Endothelial cell of umbilical vein (primary cell): Measurements from ENCODE around the gene RBBP5. TPM values are rescaled to one million over a fixed set of nuclear protein-coding genes. Genes with fewer than 3 reads are reported as not detected.

Experiments
- BruUV-seq: library from RNA; stranded (reverse); fragments of 400-500 nt; replicated peaks from 2 replicates; lab custom pipeline; 2021; lab: Mats Ljungman, UMichigan
- CTCF ChIA-PET: fragments of 300-600, 350-600 bp; sonication (Branson Sonifier 250); formaldehyde crosslinking; loops from one replicate; lab custom pipeline; 2021; ENCODE audit warnings: antibody characterized with exemption, inconsistent platforms; lab: Charles Lee
- POLR2A ChIA-PET: fragments of 300-600, 350-600 bp; sonication (Branson Sonifier 250); formaldehyde crosslinking; loops from one replicate; lab custom pipeline; 2021; ENCODE audit warnings: antibody characterized with exemption, inconsistent platforms; lab: Charles Lee
- DNase-seq: peaks from one replicate; pipeline ENCODE4 v3.0.0-alpha.2; 2011; ENCODE audit warnings: low read depth, low spot score
- FAIRE-seq: peaks from 2 replicates; lab custom pipeline; 2011; peaks lifted over from hg19 to GRCh38; lab: Jason Lieb, UNC
- H2AFZ ChIP-seq: 2 replicates; pipeline ENCODE4 v1.6.0; 2012; ENCODE audit warnings: low read depth, low read length, control low read depth, inconsistent platforms
- H3K27ac ChIP-seq: 2 replicates; pipeline ENCODE4 v1.5.1; 2011; ENCODE audit warnings: low read depth, mild to moderate bottlenecking, control low read depth, low read length, moderate library complexity; ENCODE audit not compliant: insufficient read depth
- H3K27me3 ChIP-seq, 2 experiments: 2 replicates each; pipeline versions ENCODE4 v1.6.0 to v1.6.1; 2011; ENCODE audit warnings: low read length in 2 of 2, mixed read lengths in 1 of 2; ENCODE audit not compliant: control insufficient read depth in 2 of 2, insufficient read depth in 2 of 2
- H3K36me3 ChIP-seq, 2 experiments: 2 replicates in 1 of 2; 3 replicates in 1 of 2; pipeline ENCODE4 v1.5.1; 2011; ENCODE audit warnings: low read length in 2 of 2, mild to moderate bottlenecking in 1 of 2, moderate library complexity in 1 of 2; ENCODE audit not compliant: control insufficient read depth in 2 of 2, insufficient read depth in 2 of 2; ENCODE audit errors: extremely low read depth in 1 of 2
- H3K4me1 ChIP-seq: 3 replicates; pipeline ENCODE4 v1.5.1; 2011; ENCODE audit warnings: mild to moderate bottlenecking, low read length; ENCODE audit not compliant: control insufficient read depth, insufficient read depth; ENCODE audit errors: extremely low read depth
- H3K4me2 ChIP-seq: 2 replicates; pipeline ENCODE4 v1.6.1; 2011; ENCODE audit warnings: low read length, control low read depth, mixed read lengths; ENCODE audit not compliant: insufficient read depth
- H3K4me3 ChIP-seq, 3 experiments: fragments of 200-600 bp in 1 of 3; sonication (generic), shearing (Covaris generic) in 1 of 3; replicated peaks in 1 of 3; 2 replicates each; pipeline ENCODE4 v1.5.1; 2011 to 2016; ENCODE audit warnings: control low read depth in 3 of 3, low read length in 3 of 3, mild to moderate bottlenecking in 2 of 3, inconsistent platforms in 1 of 3, low read depth in 1 of 3, moderate library complexity in 1 of 3; ENCODE audit not compliant: insufficient read depth in 1 of 3
- H3K79me2 ChIP-seq: 2 replicates; pipeline ENCODE4 v1.6.0; 2012; ENCODE audit warnings: low read length, inconsistent platforms; ENCODE audit not compliant: control insufficient read depth, insufficient read depth
- H3K9ac ChIP-seq: replicated peaks from 2 replicates; pipeline ENCODE3; 2011; ENCODE audit warnings: low read length, control low read depth; ENCODE audit not compliant: insufficient read depth; ENCODE audit errors: extremely low read depth
- H3K9me1 ChIP-seq: replicated peaks from 3 replicates; pipeline ENCODE4 v1.6.0; 2011; ENCODE audit warnings: mild to moderate bottlenecking, low read length; ENCODE audit not compliant: control insufficient read depth, insufficient read depth; ENCODE audit errors: extremely low read depth
- H3K9me3 ChIP-seq: replicated peaks from 2 replicates; pipeline ENCODE4 v1.5.1; 2012; ENCODE audit warnings: low read length, inconsistent platforms; ENCODE audit not compliant: control insufficient read depth, insufficient read depth
- H4K20me1 ChIP-seq: replicated peaks from 2 replicates; pipeline ENCODE3; 2011; ENCODE audit warnings: mild to moderate bottlenecking, low read length; ENCODE audit not compliant: control insufficient read depth, insufficient read depth; ENCODE audit errors: extremely low read depth
- EZH2 ChIP-seq: IDR thresholded peaks from 2 replicates; pipeline ENCODE4 v1.6.1; 2012; ENCODE audit warnings: borderline replicate concordance, low read depth, mild to moderate bottlenecking, moderate library complexity, low read length, inconsistent platforms; ENCODE audit not compliant: severe bottlenecking
- GATA2 ChIP-seq: IDR thresholded peaks from 2 replicates; pipeline ENCODE4 v1.7.0; 2011; ENCODE audit warnings: low read depth, mild to moderate bottlenecking, moderate library complexity, mixed read lengths, low read length; ENCODE audit not compliant: insufficient read length, insufficient read depth
- JUN ChIP-seq: IDR thresholded peaks from 2 replicates; pipeline ENCODE4 v1.6.1; 2011; ENCODE audit warnings: borderline replicate concordance, low read depth; ENCODE audit not compliant: insufficient read length, insufficient read depth
- MYC ChIP-seq: IDR thresholded peaks from one replicate; pipeline ENCODE4 v1.6.1; 2011; ENCODE audit warnings: mild to moderate bottlenecking, low read depth, low read length
- POLR2A ChIP-seq: IDR thresholded peaks from 2 replicates; pipeline ENCODE4 v1.6.1; 2012; ENCODE audit warnings: low read depth, mild to moderate bottlenecking, control low read depth, low read length
- dilution Hi-C: fragments of 300-500 bp; cut with MboI; formaldehyde crosslinking; loops from one replicate; pipeline ENCODE4 v1.15.0; 2019; ENCODE audit warnings: low sequenced_read_pairs; ENCODE audit not compliant: extremely low pct_ligation_motif_present
- intact Hi-C: fragments of 100-400 bp; cut with micrococcal nuclease; formaldehyde crosslinking; loops from one replicate; pipeline ENCODE4 v1.10.0; 2022
- polyA plus RNA-seq, 4 experiments: library from polyadenylated mRNA; depleted of rRNA in 3 of 4; stranded (reverse) in 3 of 4; unstranded in 1 of 4; fragments of >200 nt; gene quantifications; 2 replicates each; pipeline versions ENCODE4 v1.2.1 to v1.2.3, GENCODE V29; 2011 to 2012; ENCODE audit warnings: missing spikeins in 1 of 4
- total RNA-seq: library from RNA; stranded (reverse); gene quantifications from 2 replicates; pipeline ENCODE4 v1.2.3, GENCODE V29; 2021
- TF ChIP-seq, protein P1 (sequence below): IDR thresholded peaks from 2 replicates; pipeline ENCODE4 v1.6.1; 2011; ENCODE audit not compliant: insufficient read depth, insufficient read length
- TF ChIP-seq, protein P2 (sequence below), 2 donors: IDR thresholded peaks; 1 replicate in 1 of 2; 2 replicates in 1 of 2; pipeline ENCODE4 v1.5.1; 2011; ENCODE audit warnings: low read length in 2 of 2, mild to moderate bottlenecking in 2 of 2, moderate library complexity in 2 of 2, control low read depth in 1 of 2, inconsistent platforms in 1 of 2, low read depth in 1 of 2; ENCODE audit not compliant: insufficient read depth in 1 of 2; ENCODE audit errors: extremely low read depth in 1 of 2

RBBP5 gene
- total and polyA plus RNA-seq, 2 donors (not counting 3 experiments of a cell fraction or from before 2014, with no cell fraction given): 5.8 to 14.2 TPM

DNA sequence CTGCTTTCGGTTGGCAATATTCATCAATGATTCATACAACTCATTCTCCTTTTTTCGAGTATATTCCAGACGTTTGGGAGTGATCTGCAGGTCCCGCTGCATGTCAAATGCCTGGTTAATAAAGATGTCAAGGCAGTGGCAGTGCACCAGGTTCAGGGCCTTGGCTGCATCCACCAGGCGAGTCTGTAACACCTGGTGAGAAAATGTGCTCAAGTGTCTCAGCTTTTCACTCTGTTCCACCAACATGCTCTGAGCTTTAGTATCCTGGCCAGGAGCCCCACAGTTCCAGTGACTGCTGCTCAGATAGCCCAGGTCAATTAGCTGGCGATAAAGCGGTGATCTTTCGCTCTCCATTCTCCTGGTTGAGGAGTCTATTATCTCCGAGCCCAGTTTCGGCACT is 47.5 kb upstream of the RBBP5 start:
- Histone ChIP-seq H3K9ac (no peak overlapping the region), H3K27ac (no peak overlapping the region), H3K4me3 (no peak overlapping the region), H3K9me3 (no peaks in the 10 kb centered on the region), H2AFZ (no peak overlapping the region), H4K20me1 (no peaks in the 10 kb centered on the region), H3K36me3 (no peaks in the 10 kb centered on the region), H3K9me1 (no peaks in the 10 kb centered on the region), H3K4me2 (no peak overlapping the region), H3K4me1 (peaks cover 3% of the 10 kb centered on the region), H3K27me3 (no peaks in the 10 kb centered on the region), H3K79me2 (no peaks in the 10 kb centered on the region)
- dilution Hi-C loops: no loop called here
- TF ChIP-seq GATA2: no peak
- no peak for TF ChIP-seq EZH2
- TF ChIP-seq, protein P1, sequence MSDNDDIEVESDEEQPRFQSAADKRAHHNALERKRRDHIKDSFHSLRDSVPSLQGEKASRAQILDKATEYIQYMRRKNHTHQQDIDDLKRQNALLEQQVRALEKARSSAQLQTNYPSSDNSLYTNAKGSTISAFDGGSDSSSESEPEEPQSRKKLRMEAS: no peak
- TF ChIP-seq MYC: no peak
- TF ChIP-seq JUN: no peak
- TF ChIP-seq, protein P2, sequence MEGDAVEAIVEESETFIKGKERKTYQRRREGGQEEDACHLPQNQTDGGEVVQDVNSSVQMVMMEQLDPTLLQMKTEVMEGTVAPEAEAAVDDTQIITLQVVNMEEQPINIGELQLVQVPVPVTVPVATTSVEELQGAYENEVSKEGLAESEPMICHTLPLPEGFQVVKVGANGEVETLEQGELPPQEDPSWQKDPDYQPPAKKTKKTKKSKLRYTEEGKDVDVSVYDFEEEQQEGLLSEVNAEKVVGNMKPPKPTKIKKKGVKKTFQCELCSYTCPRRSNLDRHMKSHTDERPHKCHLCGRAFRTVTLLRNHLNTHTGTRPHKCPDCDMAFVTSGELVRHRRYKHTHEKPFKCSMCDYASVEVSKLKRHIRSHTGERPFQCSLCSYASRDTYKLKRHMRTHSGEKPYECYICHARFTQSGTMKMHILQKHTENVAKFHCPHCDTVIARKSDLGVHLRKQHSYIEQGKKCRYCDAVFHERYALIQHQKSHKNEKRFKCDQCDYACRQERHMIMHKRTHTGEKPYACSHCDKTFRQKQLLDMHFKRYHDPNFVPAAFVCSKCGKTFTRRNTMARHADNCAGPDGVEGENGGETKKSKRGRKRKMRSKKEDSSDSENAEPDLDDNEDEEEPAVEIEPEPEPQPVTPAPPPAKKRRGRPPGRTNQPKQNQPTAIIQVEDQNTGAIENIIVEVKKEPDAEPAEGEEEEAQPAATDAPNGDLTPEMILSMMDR (IDR thresholded peaks at IDR 0.05; ENCODE audit: extremely low read depth in 1 of 2, insufficient read depth in 1 of 2, low read depth in 1 of 2, low read length in 2 of 2): no peak
- TF ChIP-seq POLR2A: no peak
- ChIA-PET CTCF (interaction anchor here (0.7 kb wide), 1 partner anchor 107 kb away, joined by 3 read pairs; no protein-coding TSS in a partner anchor), POLR2A (no interaction called here)
- FAIRE-seq: no peak
- intact Hi-C loops: no loop called here
- BruUV-seq: no TSS peak
- no peak for DNase-seq
